Activated CD4-positive, alpha-beta T cell treated with anti-CD3 and anti-CD28 coated beads, Interleukin-2, amount 50 U/mL, for 24 hours (primary cell): ENCODE results near the gene NAT8L.

Source experiments
- DNase-seq, 2 donors: peaks; one replicate each; pipeline ENCODE4 v3.0.0-alpha.2; 2020; ENCODE audit warnings: low read depth in 1 of 2, low spot score in 1 of 2

The NAT8L gene

DNA sequence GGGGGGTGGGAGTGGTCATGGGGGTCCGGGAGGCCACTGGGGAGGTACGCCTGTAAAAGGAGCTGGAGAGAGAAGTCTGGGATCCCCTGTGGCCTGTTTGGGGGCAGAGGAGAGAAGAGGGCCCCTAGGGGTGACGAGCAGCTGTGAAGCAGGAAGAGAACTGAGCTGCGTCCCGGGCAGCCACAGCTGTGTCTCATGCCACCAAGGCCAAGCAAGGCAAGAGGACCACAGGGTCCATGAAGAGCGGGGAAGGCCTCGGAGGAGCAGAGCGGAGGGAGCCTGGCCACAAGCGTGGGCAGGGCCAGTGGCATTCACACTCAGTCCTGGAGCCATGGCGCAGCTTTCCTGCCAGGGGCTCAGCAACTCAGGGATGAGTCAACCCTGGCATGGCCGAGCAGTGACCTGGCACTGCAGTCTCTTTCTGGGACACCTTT is 13.6 kb upstream of the NAT8L start:
- DNase-seq, result no peak

DNA sequence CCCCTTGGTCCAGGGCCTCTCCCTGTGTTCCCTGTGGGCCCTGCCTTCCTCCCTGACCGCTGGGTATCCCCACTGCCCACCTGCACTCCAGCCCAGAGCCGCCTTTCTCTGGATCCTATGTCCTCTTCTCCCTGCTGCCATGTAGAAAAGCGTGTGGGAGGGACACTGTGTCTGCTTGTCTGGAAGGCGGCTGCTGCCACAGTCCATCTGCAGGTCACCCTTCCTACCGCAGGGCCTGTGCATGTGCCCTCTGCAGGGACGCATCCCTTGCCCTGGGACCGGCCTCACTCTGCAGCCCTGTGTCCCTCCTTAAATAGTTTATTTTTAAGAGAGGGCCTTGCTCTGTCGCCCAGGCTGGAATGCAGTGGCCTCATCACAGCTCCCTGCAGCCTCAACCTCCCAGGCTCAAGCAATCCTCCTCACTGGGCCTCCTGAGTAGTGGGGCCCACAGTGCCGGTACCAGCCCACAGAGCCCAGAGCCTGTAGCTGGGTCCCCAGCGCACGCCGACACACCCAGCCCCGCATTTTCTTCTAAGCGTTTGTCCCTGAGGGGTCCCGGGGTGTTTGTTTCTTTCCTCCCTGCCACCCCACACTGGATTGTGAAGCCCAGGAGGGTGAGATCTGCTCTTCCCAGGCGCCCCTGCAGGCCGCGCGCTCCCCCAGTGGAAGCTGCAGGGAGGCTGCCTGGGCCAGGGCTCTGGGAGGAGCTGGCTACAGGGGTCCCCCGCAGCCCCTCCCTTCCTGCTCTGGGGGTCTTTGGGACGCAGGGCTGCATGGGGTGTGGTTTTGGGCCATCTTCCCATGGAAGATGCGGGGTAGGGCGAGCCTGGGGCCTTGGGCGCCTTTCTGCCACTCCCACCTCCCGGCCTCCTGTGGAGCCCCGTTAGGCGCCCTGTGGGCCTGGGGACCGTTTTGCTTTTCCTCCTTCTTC is 12.8 kb upstream of the NAT8L start:
- no peak for DNase-seq

DNA sequence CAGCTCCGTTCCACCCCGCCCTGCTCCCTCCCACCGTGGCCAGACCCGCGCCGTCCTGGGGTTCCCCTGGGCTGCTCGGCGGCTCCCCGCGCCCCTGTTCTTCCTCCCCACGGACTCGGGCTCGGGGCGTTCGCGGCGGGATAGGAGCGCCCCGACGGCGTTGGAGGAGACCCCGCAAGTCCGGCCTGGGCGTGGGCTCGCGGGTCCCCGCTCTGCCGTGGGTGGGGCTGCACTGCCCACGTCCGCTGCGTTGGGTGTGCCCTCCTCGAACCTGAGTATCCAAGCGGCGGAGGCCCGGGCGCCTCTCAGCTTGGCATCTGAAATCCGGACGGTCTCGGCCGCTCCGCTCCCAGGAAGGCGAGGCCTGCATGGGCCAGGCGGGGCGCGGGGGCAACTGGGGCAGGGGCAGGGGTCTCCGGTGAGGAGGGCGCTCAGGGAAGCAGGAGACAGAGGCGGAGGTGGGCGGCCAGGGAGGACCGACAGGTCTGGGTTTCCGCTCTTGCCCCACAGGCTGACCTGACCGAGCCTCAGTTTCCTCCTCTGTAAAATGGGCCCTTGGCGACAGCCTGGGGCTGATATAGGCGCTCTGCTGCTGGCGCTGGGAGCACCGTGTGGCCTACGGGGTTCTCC is 12.0 kb upstream of the NAT8L start:
- DNase-seq, result no peak

DNA sequence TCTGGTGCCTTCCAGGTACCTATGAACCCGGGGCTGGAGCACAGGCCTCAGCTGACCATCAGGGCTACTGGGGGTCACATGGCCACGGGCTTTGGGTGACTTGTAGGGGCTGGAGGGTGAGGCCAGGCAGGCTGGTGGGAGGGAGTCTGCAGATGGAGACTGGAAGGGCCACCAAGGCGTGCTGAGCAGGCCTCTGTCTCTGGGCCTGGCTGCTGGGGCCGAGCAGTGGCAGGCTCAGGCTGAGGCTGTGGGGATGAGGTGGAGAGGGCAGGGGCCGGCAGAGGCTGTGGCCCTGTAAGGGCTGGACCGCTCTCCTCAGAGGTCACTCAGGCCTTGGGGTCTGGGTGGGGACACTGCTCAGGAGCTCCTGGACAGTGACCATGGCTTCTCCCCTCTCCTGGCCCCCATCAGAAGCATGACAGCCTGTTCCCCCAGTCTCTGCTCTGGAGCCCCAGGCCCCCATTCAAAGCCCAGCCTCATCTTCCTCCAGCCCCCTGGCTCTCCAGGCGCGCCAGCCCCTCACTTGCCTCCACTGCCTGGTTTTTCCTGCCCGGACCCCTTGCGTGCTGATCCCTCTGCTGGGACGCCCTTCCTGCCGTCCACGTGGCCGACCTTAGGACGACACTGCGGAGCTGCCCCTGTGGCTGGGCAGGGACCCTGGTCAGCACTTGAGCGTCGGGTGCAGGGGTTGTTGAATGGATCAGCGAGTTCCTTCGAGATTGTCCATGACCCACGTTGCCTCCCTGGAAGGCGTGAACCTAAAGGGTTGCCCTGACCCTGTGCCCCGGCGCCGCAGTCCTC is 11.1 kb upstream of the NAT8L start:
- DNase-seq, result no peak

DNA sequence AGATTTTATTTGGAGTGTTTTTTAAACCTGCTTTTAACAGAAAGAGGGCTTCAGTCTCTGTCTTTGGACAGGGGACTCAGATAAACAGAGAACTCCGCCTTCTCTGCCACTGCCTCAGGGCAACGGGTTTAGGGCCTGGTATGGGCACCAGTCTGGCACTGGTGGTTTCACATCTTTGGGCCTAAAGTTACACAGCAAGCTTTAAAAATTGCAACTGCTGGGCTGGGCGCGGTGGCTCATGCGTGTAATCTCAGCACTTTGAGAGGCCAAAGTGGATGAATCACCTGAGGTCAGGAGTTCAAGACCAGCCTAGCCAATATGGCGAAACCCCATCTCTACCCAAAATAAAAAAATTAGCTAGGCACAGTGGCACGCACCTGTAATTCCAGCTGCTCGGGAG is 10.3 kb upstream of the NAT8L start:
- DNase-seq, result no peak

DNA sequence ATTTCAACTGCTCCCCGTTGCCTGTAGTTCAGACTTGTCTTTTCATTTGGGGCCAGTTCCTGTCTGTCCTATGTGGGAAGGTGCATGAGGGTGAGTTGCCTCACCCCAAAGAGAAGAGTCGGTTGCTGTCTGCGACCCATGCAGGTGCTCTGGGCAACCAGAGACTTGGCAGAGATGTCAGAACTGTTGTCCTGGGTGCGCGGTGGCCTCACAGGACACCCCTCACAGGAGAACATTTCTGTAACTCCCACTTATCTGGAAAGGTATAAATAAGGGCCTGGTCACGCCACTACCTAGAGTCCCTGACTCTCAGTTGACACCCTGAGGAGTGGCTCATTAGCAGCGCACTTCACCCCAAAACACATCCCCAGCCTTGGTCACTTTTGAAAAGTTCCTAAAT is 9.7 kb upstream of the NAT8L start:
- DNase-seq, result no peak

DNA sequence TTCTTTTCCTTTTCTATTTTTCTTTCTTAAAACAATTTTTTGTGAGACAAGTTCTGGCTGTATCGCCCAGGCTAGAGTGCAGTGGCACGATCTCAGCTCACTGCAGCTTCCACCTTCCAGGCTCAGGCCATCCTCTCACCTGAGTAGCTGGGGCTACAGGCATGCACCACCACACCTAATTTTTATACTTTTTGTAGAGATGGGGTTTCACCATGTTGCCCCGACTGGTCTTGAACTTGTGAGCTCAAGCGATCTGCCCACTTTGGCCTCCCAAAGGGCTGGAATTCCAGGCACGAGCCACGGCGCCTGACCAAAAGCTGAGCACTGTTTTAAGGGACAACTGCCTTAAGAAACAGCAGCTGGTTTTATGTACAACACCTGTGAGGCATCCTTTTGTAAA is 9.3 kb upstream of the NAT8L start:
- no peak for DNase-seq

DNA sequence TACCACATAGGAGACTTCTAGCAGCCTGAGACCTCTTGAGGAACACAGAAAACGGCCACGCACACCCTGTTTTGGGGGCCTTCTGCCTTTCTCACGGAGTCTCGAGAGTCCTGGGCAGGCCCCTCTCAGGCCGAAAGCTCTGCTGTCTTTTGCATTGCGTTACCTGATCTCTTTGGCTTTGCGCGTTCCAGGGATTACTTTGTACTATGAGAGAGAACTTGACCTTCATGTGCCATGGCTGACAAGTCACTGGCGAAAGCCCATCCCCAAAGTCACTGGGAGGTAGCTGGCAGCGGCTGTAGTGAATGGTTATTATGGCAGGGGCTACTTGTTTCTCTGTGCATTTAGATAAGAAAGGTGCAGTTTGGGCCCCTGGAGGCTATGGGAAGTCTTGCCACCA is 8.0 kb upstream of the NAT8L start:
- DNase-seq, result no peak

DNA sequence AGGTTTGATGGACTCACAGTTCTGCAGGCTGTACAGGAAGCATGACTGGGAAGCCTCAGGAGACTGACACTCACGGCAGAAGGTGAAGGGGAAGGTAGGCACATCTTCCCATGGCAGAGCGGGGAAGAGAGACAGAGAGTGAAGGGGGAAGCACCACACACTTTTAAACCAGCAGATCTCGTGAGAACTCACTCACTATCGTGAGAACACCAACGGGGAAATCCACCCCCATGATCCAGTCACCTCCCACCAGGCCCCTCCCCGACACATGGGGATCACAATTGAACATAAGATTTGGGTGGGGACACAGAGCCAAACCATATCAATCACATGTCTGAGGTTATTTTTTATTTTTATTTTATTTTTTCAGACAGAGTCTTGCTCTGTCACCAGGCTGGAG is 4.9 kb upstream of the NAT8L start:
- DNase-seq, result no peak

DNA sequence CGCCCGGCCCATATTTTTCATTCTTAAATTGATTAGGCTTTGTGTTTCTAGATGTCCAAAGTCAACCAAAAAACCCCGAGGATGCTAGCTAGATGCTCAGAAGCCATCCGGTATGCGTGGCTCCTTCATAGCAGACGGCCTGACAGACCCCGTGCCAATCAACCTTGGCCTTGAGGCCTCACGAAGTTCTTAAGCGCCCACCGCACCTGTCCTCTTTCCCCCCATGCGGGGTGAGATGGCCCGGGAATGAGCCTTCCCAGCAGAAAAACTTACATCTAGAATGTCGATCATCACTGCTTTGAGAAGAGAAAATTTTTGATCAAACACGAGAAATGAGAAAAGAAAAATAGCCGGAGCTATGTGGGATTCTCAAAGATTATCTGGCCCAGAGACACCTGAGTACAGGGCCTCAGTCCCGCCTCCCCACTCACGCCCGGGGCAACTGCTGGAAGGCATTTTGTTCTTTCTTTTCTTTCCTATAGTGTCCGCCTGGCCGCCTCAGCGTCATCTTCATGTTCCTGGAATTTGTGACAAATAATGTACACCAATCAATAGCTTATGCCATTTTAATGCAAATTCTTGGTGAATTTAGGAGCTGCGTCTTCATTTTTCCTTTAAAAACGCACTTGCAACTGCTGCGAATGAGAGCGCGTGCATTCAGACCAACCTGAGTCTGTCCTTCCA is 1.6 kb upstream of the NAT8L start:
- no peak for DNase-seq

DNA sequence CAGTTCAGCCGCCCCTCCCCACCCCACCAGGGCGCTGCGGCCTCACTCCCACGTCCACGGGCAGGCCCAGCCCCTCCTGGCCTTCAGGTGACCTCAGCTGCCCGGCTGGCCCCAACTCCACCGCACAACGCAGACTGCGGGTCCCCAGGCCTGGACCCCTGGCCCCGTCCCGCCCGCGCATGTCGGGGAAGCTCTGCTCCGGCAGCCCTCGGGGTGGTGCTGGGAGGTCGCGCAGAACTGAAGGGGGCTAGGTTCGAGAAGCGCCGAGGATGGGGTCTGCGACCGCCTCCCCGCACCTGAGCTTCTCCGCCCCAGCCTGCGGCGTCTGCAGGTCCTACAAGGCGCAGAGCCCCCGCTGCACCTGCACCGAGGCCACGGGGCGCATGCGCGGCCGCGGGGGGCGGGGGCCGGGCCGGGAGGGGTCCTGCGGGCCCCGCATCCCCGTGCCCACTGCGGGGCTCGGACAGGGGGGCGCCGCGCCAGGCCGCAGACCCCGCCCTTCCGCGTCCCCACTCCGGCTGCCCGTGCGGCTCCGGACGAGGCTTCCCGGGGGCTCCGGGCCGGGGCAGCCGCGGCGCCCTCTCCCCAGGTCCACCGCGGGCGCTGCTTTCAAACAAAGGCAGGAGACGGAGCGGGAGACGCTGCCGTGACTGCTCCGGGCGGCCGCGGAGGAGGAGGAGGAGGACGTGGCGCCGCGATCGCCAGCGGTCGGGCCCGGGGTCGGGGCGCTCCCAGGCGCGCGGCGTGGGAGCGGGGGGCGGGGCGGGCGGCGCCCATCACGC is 672 bp upstream of the NAT8L start:
- DNase-seq, result no peak

DNA sequence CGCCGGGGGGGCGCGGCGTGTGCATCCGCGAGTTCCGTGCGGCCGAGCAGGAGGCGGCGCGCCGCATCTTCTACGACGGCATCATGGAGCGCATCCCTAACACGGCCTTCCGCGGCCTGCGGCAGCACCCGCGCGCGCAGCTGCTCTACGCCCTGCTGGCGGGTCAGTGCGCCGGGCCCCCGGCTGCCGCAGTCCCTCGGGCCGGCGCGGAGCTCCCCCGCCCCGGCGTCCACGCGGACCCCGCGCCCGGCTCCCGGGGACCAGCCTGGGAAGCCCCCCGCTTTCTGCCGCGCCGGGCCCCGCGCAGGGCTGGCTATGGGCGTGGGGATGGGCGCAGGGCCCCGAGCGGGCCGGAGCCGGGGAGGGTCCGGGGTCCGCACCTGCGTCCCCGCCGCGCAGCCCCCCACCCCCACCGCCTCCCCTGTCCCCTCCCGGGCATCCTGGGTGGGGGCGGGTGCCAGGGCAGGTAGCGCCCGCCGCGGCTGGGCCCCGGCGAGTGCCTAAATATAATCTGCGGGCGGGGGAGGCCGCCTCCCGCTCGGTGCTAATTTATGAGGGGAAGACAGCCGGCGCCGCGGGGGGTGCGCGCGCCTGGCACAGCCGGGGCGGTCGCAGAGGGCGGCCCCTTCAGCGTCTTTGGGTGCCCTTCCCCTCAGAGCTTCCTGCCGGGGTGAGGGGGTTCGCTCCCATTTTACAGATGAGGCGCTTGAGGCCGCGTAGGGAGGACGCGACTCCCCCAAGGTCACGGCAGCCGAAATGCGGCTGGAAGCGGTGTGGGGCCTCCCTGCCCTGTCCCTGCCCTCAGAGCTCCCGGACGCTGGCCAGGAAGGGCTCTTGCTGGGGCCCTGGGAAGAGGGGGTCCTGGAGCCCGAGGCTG is 837 bp downstream of the NAT8L start:
- DNase-seq, result no peak

DNA sequence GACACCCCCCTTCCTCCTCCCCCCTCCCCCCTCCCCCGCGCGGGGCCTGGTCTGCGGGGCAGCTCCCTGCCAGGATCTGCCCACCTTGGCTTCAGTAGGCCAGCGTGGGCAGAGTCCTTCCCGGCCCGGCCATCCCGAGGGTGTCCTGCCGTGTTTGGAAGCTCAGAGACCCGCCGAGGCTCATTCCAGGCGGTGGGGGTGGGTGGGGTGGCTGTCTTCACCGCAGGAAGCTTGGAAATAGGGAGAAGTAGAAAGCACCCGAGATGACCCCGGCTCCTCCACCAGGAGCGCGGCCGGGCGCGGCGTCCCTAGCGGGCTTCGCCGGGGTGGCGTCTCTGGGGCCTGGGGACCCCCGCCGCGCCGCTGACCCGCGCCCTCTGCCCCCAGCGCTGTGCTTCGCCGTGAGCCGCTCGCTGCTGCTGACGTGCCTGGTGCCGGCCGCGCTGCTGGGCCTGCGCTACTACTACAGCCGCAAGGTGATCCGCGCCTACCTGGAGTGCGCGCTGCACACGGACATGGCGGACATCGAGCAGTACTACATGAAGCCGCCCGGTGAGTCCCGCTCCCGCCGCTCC is 1.6 kb downstream of the NAT8L start:
- DNase-seq, result no peak

DNA sequence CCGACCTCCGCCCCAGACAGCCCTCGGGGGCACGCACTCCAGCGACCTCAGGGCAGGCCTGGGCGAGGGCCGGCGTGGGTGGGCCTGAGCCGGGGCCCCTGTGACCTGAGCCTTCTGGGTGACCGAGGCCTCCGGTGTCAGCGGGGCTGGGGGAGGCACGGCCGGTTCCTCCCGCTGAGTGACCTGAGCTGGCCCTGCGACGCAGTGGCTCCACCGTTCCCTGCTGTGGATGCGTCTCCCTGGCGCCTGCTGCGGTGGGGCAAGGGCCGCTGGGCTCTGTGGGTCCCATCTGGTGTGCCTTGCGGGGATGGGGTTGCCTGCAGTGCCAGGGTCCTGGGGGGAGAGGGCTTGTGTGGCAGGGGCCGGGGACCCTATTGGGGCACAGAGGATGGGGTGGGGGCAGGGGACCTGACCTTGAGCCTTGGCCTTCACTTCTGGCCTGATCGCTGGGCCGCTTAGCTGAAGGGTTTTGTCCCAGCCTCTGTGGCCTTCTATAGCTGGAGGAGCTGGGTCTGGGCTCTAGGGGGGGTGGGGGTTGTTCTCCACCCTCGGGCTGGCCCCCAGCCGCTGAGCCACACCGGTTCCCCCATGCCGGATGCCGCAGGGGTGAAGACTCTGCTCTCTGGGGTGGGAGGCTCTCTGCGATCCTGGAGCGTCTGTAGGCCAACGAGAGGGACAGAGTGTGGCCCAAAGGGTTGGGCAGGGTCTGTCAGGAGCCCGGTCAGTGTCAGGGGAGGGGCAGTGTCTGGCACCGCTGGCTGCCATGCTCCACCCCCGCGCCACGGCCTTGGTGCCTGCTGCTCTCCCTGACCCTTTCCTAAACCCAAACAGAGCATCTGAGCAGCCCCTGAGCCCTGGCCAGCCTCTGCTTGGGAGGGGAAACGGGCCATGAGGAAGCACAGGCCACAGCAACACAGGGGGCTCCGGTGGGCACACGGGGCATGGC is 2.3 kb downstream of the NAT8L start:
- no peak for DNase-seq

DNA sequence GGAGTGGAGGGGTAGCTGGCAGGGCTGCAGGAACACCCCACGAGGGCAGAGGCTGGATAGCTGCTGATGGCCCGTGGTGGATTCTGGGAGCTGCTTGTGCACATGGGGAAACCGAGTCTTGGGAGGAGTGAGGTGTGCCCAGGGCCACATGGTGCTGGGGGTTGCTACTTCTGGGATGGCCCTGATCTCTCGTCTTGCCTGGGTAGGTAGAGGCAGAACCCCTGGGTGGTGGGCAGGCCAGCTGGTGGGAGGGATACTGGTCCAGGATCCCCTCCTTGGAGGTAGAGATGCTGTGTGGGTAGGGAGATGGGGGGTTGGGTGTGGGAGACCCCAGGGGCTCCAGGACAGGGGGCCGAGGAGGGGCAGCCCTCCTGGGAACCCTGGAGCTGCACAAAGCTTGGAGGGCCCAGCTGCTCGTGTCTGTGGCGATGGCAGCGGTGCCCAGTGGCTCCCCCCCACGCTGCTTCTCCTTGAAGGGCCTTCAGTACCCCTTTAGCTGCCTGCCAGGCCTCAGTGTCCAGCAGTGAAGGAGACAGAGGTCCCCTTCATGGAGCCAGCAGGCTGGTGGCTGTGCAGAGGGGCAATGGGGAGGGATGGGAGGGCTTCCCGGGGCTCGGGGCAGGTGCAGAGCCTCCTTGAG is 3.2 kb downstream of the NAT8L start:
- no peak for DNase-seq

DNA sequence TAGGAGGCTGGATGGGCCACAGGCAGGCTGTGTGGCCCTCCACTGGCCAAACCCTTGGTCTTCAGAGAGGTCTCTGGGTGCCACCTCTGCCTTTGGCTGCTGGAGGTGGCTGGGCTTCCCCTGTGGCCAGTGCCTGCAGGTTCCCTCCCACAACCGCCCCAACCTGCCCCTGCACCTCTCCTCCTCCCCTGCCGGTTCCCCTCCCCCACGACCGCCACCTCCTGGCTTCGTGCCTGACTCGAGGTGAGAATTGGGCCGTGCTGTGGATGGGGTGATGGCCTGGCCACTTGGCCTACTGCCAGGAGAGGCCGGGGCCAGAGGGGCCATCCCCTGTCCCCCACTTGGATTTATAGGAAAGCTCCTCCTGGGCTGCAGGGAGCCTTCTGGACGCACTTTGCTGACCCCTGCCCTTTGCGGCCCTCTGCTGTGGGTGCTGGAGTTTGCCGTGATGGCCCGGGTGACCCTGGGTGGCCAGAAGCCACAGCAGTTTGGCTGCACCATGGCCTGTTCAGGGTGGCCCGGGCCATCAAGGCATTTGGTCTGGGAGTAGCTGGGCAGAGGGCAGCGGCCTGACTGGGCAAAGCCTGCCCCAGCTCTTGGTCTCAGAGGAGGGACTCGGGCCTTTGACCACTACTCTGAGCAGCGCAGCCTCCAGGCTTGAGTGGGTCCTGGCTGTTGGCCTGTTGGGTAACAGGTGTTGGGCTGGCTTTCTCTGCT is 3.8 kb downstream of the NAT8L start:
- DNase-seq, result no peak
